ENCODE results near the gene SSC5D.

DNA sequence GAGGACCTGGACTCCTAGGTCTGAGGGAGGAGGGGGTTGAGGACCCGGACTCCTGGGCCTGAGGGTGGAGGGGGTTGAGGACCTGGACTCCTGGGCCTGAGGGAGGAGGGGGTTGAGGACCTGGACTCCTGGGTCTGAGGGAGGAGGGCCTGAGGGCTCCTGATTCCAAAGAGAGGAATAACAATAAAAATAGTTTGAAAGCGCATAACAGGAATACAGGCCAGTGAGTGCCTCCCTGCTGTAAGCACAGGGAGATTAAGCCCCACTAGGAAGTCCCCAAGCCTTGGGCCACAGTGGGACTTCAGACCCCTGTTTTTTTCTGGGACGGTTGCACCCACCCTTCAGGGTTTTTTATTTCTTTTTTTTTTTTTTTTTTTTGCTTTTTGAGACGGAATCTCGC is 49.9 kb downstream of the SSC5D start:
- TF ChIP-seq POLR2A (IDR thresholded peaks at IDR 0.05) (no peak), CTCF (IDR thresholded peaks at IDR 0.05) (no peak)

All from Peyer's patch (tissue), 4 donors.